Activated T-cell treated with anti-CD3 and anti-CD28 coated beads, Interleukin-2, amount 50 U/mL, for 1 hour (primary cell): ENCODE data around the gene HRK.
"Not testable (repeated sequence)": the region's sequence is repeated elsewhere in the genome, so short reads cannot be mapped to it uniquely, and the experiment has no call there.

Experiments used
- DNase-seq: peaks from one replicate; pipeline ENCODE4 v3.0.0-alpha.2; 2020

HRK gene

GRCh38 chr12:116818341-116818856 lies 62.8 kb downstream of the HRK start:
- peak; percentile 33 for DNase-seq

- DNase-seq = not testable (repeated sequence)
Observed at GRCh38 chr12:116814766-116815165, 66.5 kb downstream of the HRK start.

- no peak for DNase-seq
Observed at GRCh38 chr12:116813271-116814041, 67.8 kb downstream of the HRK start.

GRCh38 chr12:116812238-116812637 lies 69.0 kb downstream of the HRK start:
- no peak for DNase-seq

GRCh38 chr12:116808113-116809105 lies 72.8 kb downstream of the HRK start:
- DNase-seq = no peak

GRCh38 chr12:116807546-116807945 lies 73.7 kb downstream of the HRK start:
- no peak for DNase-seq

GRCh38 chr12:116806845-116807440 lies 74.3 kb downstream of the HRK start:
- no peak for DNase-seq
